Measurements from ENCODE around the gene PPP2R2D.

The PPP2R2D gene

GRCh38 chr10:131885391-131886165 is 15.2 kb upstream of the PPP2R2D start:
- H3K27ac ChIP-seq: peak overlapping the region; percentile 31
- peak; percentile 93 for TF ChIP-seq CTCF (conservative IDR thresholded peaks at IDR 0.05)

- TF ChIP-seq CTCF (conservative IDR thresholded peaks at IDR 0.05): no peak
- H3K27ac ChIP-seq: no peak overlapping the region; the same call in 1 of the 2 replicates
Observed at GRCh38 chr10:131886237-131886636, 14.6 kb upstream of the PPP2R2D start.

- TF ChIP-seq CTCF (conservative IDR thresholded peaks at IDR 0.05): no peak
- no peak overlapping the region for H3K27ac ChIP-seq
Observed at GRCh38 chr10:131888186-131888604, 12.6 kb upstream of the PPP2R2D start.

GRCh38 chr10:131889755-131890154 is 11.1 kb upstream of the PPP2R2D start:
- no peak overlapping the region for H3K27ac ChIP-seq
- TF ChIP-seq CTCF (conservative IDR thresholded peaks at IDR 0.05): no peak

GRCh38 chr10:131890276-131891195 is 10.3 kb upstream of the PPP2R2D start:
- H3K27ac ChIP-seq: no peak overlapping the region
- 0 out of 2 replicates have a peak, but pooled peaks have one; percentile 10 for TF ChIP-seq CTCF (conservative IDR thresholded peaks at IDR 0.05)

- peak; percentile 0; the same call in 1 of the 2 replicates for TF ChIP-seq CTCF (conservative IDR thresholded peaks at IDR 0.05)
- H3K27ac ChIP-seq: no peak overlapping the region
Observed at GRCh38 chr10:131891196-131891928, 9.4 kb upstream of the PPP2R2D start.

All from VCaP (cell line).